NCI-H1694 (cell line): ENCODE results near the gene TBC1D22A.

ENCODE experiments used
- DNase-seq: peaks from one replicate; lab custom pipeline; 2025; lab: John Stamatoyannopoulos, UW

The TBC1D22A gene

DNA sequence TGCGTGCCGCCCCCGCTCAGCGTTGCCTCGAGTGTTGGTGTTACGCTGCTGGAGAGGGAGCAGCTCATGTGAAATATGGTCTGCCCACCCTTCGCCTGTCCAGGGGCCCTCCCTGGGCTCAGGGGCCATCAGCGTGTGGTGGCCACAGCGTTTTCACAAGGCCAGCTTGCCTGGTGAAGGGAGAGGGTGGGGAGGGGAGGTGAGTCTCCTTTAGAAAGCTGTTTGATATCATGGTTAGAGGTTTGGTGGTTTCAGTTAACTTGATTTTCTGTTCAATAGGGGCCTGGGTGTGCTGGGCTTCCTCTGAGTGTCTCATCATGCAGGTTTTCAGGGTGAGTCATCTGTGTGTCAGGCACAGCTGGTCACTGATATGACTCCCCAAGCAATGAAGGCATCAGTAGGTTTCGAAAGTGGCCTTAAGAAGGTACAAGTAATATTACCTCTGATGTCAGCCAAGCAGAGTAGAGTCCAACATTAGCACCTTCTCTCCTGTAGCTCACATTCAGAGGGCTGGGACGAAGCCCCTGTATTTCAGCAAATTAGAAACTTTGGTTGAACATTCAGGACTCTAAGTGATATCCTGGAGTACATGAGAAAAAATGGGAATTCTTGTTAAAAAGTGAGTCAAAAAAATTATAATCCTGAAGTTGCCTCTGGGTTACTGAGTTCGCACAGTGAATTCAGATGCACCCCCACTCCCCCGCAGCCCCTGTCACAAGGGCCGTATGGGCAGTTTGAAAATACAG, 172.5 kb downstream of the TBC1D22A start:
- no peak for DNase-seq

DNA sequence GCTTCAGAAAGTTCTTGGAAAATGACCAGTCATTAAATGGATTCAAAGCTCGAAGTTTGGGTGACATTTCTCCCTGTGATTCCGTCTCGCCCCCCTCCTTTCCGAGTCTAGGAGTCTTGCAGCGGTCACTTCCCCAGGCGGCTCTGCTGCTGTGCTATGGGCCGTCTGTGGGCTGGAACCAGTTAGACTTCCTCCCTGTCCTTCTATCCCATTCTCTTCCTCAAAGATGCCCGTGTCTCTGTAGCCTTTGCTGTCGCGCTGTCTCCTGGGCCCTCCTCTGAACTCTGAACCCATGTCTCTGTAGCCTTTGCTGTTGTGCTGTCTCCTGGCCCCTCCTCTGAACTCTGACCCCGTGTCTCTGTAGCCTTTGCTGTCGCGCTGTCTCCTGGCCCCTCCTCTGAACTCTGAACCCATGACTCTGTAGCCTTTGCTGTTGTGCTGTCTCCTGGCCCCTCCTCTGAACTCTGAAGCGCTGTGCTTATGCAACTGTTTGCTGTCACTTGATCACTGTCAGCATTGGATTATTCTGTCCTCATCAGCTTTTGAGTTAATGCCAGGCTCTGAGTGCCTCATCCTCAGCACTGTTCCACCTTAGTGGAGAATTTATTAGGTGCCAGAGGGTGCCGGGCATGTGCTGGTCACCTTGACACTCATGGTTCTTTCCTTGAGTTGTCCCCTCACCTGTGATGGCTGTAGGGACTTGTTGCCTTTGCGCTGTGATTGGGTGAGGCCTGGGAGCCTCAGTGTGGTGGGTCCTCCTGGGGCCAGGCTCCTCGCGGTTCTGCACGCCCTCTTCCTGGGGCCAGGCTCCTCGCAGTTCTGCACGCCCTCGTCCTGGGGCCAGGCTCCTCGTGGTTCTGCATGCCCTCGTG, 173.3 kb downstream of the TBC1D22A start:
- DNase-seq, result peak; percentile 23

DNA sequence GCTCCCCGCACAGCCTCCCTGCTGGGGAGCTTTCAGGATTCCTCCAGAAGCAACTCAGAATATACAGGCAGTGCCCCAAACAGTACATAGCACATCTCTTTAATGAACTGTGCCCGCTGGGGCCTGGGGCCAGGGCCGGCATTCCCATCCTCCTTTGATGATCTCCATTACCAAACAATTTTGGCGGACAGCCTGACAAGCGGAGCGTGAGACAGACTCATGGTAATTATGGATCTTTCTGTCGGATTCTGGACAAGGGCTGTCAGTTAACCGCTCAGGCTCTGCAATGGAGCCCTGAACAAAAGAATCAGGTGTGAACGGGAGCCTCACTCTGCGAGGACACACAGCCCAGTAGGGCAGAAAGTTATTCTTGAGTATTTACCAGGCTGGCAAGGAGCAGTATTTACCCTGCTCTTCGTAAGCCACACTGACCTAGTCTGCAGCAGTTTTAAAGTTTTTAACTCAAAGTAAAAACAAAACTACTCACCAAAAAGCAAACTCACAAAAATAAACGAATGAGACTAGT, 174.0 kb downstream of the TBC1D22A start:
- peak; percentile 70 for DNase-seq

DNA sequence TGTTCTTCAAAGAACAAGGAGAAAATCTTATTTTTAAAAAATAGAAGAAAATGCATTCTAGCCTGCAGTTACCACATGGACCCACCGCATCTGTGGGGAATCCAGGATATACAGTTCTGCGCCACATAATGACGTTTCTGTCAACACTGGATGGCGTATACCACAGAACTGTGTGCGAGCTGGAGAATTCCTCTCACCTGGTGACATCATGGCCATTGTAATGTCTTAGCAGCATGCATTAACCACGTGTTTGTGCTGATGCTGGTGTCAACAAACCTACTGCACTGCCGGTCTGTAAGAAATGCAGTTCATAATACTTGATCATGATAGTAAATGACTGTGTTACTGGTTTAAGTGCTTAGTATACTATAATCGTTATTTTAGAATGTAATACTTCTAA, 174.7 kb downstream of the TBC1D22A start:
- no peak for DNase-seq

DNA sequence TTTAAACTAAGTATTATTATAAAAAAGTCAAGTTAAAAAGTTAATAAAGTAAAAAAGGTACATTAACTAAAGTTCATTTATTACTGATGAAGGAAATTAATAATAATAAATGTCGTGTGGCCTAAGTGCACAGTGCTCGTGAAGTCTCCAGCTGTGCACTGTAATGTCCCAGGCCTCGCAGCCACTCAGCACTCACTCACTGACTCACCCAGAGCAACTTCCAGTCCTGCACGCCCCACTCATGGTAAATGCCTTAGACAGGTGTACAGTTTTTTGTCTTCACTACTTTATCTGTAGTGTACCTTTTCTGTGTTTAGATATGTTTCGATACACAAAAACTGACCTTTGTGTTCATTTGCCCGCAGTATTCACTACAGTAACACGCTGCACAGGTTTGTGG, 175.5 kb downstream of the TBC1D22A start:
- DNase-seq, result no peak

GRCh38 chr22:46941968-46942798, 179.7 kb downstream of the TBC1D22A start:
- no peak for DNase-seq

DNA sequence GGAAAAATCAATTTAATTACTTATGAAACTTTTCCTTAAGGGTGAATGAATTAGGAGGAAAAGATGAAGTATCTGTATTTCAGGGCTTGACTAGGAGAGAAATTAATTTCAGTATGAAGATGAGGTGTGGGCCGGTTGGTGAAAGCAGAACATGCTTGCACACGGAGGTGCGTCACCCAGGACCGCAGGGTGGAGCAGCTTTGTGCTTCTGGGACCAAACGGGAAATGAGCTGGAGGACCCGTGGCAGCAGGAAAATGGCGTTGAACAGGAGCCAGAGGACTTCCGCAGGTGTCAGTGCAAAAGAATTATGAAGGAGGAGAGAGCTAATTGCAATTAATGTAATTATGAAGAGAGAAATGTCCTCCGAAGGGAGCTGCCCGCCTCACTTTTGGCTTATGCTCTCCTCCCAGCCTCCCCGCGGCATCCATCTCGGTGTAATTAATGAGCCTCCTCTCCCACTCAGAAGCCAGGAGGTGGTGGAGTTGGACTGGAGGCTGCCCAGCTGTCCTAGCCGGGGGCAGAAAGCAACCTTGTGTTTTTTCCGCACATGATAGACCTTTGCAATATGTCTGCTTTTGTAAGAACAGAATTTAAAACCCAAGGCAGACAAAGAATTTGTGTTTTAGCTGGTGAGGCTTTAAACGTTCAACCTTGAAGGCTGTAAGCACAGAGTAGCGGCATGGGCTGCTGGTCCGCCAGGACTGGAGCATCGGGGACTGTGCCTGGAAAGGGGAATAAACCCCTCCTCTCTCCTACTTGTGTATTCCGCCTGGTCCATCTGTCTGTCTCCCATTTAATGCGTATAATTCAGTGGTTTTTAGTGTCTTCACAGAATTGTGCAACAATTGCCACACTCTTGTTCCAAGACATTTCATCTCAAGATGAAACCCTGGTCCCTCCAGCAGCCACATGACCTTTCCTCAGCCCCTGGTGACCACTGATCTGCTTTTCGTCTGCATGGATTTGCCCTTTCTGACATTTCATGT, 180.6 kb downstream of the TBC1D22A start:
- no peak for DNase-seq

DNA sequence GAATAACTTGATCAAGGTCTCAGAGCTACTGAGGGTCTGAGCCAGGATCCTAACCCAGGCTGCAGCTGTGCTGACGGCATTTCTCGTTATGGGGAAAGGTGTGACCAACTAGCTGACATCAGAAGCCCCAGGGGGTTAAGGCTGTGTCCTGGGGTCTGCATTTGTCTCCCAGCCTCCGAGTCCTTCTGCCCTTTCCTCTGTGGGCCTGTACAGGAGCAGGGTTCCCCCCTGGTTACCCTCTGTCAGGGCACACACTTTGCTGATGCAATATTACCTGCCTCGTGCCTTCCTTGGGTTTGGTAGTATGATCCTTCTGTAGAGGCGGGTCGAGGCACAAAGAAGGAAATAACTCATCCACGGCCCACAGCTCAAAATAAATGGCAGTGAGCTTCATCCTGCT, 183.0 kb downstream of the TBC1D22A start:
- no peak for DNase-seq

- DNase-seq, result no peak
These were observed 184.0 kb downstream of the TBC1D22A start for GRCh38 chr22:46946383-46946962.

GRCh38 chr22:46947516-46948257, 185.2 kb downstream of the TBC1D22A start:
- DNase-seq, result no peak

DNA sequence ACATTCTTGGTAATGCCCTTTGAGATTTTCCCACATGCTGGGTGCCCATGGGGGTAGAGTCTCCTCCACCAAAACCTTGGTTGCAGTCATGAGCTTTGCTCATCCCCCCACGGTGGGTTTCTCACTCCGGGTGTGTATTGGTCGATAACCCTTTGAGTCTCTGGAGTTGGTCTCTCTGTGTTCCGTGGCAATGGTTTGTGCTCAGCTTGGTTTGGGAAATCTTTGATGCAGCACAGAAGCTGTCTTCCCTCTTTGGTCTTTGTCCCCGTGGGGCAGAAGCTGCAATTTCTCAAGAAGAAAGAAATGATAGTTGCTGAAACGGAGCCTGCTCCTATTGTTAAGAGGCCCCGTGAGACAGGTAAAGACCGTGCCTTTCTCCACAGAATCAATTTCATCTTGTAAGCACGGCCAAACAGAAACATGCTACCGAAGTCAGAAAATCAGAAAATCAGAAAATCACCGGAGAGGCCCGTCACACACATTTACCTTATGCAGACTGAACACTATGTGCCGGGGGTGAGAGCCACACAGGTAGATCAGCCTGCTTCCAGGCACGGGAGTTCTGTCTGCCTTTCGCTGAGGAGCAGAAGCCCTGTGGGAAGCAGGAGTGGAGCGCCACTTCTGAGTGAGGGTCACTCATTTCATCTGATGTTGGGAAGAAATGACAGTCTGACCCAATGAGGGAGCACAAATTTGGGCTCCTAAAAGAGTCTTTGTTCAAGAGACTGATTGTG, 186.1 kb downstream of the TBC1D22A start:
- no peak for DNase-seq

DNA sequence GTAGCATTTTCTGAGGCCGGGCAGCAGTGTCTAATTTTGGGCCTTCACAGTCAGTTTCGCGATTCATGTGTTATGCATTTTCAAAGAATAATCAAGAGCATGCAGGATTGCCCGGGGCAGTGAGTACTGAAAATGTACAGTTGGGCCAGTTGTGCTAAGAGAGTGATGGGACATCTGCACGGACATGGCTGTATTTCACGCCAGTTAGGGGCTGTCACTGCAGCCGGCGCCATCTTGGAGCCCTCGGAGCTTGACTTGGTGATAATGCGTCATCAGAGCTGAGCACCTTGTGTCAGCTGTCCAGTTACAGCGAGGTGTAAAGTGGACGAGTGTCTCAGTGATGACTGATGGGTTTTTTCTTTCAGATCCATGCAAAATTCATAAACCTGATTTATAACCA, 188.9 kb downstream of the TBC1D22A start:
- no peak for DNase-seq

GRCh38 chr22:46951973-46952372, 189.5 kb downstream of the TBC1D22A start:
- DNase-seq, result no peak

DNA sequence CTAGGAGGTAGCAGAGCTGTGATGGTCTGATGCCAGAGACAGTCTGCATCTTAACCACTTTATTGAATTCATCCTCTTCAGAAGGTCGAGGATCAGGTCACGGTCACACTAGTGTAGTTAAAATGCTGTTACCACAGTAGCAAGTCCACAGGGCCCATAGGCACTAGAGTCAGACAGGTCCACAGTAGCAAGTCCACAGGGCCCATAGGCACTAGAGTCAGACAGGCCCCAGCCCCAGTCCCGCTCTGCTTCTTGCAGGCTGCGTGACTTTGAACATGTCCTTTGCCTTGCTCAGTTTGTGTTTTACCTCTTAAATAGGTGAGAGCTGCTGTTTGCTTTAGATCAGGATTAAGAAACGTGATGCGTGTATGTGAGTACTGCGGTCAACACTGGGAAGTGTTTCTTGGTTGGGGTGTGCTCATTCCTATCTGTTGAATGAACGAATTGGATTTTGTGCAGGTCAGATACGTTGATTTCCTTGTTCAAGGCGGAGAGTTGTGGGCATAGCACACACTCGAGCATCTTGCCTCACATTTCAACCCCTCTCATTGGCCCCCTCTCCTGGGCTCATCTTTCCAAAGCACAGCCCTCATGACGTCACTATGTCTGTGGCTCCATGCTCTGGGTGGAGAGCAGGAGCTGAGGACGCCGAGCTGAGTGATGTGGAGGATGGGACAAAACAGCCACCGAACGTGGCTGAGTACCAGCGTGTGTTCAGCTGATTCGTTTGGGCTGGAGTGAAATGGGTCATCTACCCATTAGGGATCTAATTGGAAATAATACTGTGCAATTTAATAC, 191.7 kb downstream of the TBC1D22A start:
- DNase-seq, result no peak

DNA sequence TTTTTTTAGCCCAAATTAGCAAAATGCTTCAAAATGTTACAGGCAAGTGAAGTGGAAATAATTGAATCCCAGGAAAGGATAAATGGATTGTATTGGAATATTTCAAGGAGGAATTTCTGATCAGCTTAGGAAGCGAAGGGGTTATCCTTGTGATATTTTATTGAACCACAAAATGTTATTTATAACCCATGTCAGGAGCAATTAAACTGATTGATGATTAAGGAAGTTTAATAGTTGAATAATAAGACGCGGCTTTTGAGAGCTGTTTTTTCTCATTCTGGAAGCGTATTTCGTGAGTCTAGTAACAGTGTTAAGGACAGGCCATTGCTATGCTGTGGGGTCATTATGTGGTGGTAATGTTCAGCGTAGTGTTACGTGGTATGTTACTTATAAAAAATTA, 192.3 kb downstream of the TBC1D22A start:
- no peak for DNase-seq

GRCh38 chr22:46956498-46957215, 194.2 kb downstream of the TBC1D22A start:
- no peak for DNase-seq

- no peak for DNase-seq
These were observed 195.1 kb downstream of the TBC1D22A start for GRCh38 chr22:46957521-46957920.

GRCh38 chr22:46958191-46958590, 195.7 kb downstream of the TBC1D22A start:
- DNase-seq, result no peak
